GM12878 (cell line): ENCODE measurements around the gene COMT.

Experiments
- ASH2L ChIP-seq: fragments of 300-600, 200-600 bp; sonication (generic); IDR thresholded peaks from 2 replicates; pipeline ENCODE4 v1.6.1; 2017; ENCODE audit warnings: low read depth, mild to moderate bottlenecking, borderline replicate concordance
- CTCF ChIP-seq, 3 experiments: IDR thresholded peaks in 2 of 3; conservative IDR thresholded peaks in 1 of 3; 2 replicates each; pipeline ENCODE4 v1.5.1; 2011; ENCODE audit warnings: low read depth in 3 of 3, low read length in 3 of 3, mild to moderate bottlenecking in 3 of 3, control low read depth in 2 of 3, moderate library complexity in 2 of 3, inconsistent platforms in 1 of 3, mixed read lengths in 1 of 3; ENCODE audit not compliant: control insufficient read depth in 2 of 3, insufficient read depth in 1 of 3; ENCODE audit errors: extremely low read depth in 1 of 3
- EZH2 ChIP-seq: IDR thresholded peaks from 2 replicates; pipeline ENCODE4 v1.6.1; 2012; ENCODE audit warnings: low read depth, mild to moderate bottlenecking, control low read depth, inconsistent platforms, low read length, borderline replicate concordance; ENCODE audit not compliant: control insufficient read depth
- PBX3 ChIP-seq: IDR thresholded peaks from 2 replicates; pipeline ENCODE4 v1.6.1; 2011; ENCODE audit warnings: mild to moderate bottlenecking, low read depth, low read length, moderate library complexity; ENCODE audit not compliant: insufficient replicate concordance
- POLR2A ChIP-seq: IDR thresholded peaks from 2 replicates; pipeline ENCODE4 v1.6.1; 2011; ENCODE audit warnings: low read depth, mild to moderate bottlenecking, low read length
- SP1 ChIP-seq: IDR thresholded peaks from one replicate; pipeline ENCODE4 v1.6.1; 2011; ENCODE audit warnings: low read depth, low read length
- USF2 ChIP-seq: IDR thresholded peaks from 2 replicates; pipeline ENCODE4 v1.6.1; 2011; ENCODE audit warnings: low read depth, low read length, improper control_type of control experiment, borderline replicate concordance
- WRNIP1 ChIP-seq: IDR thresholded peaks from 2 replicates; pipeline ENCODE4 v1.6.1; 2011; ENCODE audit warnings: low read depth, low read length, improper control_type of control experiment, borderline replicate concordance
- ZNF274 ChIP-seq: IDR thresholded peaks from one replicate; pipeline ENCODE4 v1.8.0; 2011; ENCODE audit not compliant: insufficient read length, insufficient read depth
- ZSCAN29 ChIP-seq: fragments of 450-650 bp; IDR thresholded peaks from 2 replicates; pipeline ENCODE4 v1.6.1; 2017; ENCODE audit warnings: mild to moderate bottlenecking, moderate library complexity

GRCh38 chr22:20016734-20017621 is 75.4 kb downstream of the COMT start, which contains the start of gene ARVCF:
- TF ChIP-seq WRNIP1 (no peak), CTCF (IDR thresholded peaks at IDR 0.05 in 2 of 3, conservative IDR thresholded peaks at IDR 0.05 in 1 of 3; ENCODE audit: control insufficient read depth in 2 of 3, extremely low read depth in 1 of 3, insufficient read depth in 1 of 3, low read depth in 3 of 3, low read length in 3 of 3) (peak in 1 of 3 experiments; percentile 26; a peak in 1 of 6 replicates), SP1 (peak; percentile 99), PBX3 (peak; percentile 98), ZNF274 (no peak), POLR2A (no peak), ZSCAN29 (peak; percentile 81; the same call in 1 of the 2 replicates), EZH2 (no peak), ASH2L (no peak), USF2 (no peak)
